HS-5 (cell line): ENCODE measurements around the gene KLK11.

Experiments used
- DNase-seq: peaks from one replicate; pipeline ENCODE4 v3.0.0-alpha.2; 2012; ENCODE audit warnings: low read depth

Gene KLK11

GRCh38 chr19:51027873-51028272 lies 1.5 kb upstream of the KLK11 start:
- DNase-seq, result no peak

- DNase-seq, result no peak
Observed at GRCh38 chr19:51027126-51027806, 850 bp upstream of the KLK11 start.

DNA sequence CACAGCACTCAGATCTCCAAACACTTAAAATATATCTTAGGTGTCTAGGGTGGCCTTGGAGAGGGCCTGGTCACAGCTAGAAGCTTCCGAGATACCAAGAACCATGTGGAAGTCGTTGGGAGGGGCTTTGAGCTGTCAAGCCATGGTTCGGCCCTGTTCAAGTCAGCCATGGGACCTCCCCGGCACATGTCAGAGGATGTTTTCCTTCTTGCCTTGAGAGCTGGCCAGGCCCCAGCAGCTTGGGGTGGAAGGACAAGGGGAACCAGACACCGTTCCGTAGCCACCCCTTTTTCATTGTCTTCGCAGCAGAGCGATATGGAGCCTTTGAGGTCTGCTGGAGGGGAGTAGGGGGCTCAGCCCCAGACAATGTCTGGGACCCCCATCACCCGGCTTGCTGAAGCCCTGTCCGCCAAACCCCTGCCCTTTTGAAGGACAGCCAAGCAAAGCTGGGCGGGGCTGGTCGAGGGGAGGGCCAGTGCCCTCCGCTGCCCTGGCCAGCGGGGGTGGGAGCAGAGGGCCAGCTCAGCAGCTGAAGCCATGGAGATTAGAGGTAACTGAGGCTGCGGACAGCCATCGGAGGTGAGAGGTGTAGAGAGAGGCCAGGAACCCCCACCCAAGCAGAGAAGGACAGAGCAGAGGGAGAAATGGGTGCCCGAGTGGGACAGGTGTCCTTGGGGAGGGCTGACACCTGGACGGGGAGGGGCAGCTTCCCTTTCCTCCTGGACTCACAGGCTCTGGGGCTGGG lies 435 bp downstream of the KLK11 start:
- no peak for DNase-seq

DNA sequence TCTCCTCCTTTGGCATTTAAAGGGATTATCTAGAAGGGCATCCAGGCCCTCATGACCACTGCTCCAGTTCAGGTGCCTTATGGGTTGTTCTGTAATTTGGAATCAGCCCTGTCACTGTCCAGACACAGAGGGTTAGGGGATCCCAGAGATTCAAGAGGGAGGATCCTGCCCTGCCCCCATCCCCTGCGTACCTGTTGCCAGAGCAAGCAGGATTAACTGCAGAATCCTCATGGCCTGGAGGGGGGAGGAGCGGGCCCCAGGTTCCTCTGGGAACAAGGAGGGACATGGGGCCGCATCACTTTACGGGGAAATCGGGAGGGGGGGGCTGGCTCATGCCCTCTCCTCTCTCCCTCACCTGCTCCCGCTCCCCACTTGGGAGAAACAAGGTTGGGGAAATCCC lies 1.0 kb downstream of the KLK11 start:
- no peak for DNase-seq

- no peak for DNase-seq
Observed at GRCh38 chr19:51024924-51025323, 1.5 kb downstream of the KLK11 start.

GRCh38 chr19:51023946-51024345 lies 2.5 kb downstream of the KLK11 start:
- DNase-seq, result no peak

DNA sequence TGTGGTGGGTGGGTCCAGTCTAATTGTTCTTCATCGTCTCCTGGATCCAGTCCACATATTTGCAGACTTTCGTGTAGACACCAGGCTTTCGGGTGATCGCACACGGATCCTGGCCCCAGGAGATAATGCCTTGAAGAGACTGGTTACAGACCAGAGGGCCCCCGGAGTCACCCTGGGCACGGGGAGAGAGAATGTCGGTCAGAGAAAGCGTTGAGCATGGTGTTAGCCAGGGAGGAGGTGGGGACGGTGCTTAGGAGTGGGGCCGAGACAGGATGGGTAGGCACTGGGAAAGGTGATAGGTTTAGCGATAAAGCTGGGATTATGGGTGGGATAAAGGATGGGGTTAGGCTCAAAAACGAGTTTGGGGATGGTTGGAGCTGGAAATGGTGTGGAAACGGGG lies 3.9 kb downstream of the KLK11 start:
- no peak for DNase-seq

- peak; percentile 11 for DNase-seq
Observed at GRCh38 chr19:51020988-51021651, 5.3 kb downstream of the KLK11 start.

DNA sequence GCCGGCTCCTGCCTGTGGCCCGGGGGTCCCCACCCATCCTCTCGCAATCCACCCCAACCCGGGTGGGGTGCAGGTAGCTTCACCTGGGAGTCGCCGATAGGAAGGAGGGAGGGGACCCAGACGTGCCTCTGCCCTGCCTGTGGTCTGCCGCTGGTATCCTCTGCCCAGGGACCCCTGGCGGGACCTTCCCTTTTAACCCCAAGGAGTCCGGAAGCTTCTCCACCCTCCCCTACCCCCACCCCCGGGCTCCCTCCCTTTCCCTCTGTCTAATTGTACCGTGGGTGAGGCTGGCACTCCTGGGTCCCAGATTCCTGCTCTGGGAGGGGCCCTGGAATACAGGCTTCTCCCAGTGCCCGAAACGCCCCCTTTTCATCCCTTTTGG lies 6.9 kb downstream of the KLK11 start, which contains the start of gene KLK10:
Gene KLK10, minus strand, starts transcription at position 166 of the 382 bp plus-strand sequence. CDS start 579 bp downstream, outside the sequence.
- DNase-seq, result no peak

DNA sequence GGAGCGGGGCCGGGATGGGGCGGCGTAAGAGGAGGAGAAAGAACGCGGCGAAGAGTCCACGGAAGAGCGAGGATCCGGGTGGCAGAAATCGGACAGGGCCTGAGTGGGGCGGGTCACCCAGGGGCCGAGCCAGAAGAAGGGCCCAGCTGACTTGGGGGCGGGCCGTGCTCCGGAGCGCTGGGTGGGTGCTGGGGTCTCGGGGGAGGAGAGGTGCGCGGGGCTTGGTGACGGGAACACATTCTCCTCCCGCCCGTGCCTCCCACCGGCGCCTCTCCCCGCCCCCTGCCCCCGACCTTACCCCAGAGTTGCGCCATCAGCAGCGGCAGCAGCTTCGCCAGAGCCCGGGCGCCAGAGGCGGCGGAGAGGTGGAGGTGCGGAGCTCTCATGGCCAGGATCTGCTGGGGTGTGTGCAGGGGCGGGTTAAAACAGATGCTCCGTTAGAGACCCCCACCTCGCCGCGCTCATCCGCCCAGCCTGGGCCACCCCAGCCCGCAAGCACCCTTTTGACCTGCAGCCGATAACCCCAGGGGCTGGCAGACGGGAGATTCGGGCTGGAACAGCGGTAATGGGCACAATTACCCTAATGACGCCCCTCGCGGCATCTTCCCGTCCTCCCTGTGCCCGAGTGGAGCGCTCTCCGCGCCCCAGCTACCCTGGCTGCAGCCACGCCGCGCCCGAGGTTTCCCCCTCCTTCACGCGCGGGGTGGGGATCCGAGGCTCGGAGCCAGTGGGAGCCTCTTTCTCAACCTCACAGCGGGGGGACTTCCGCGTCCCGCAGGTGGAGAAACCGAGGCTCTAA lies 7.5 kb downstream of the KLK11 start:
- no peak for DNase-seq

GRCh38 chr19:51016798-51017683 lies 9.4 kb downstream of the KLK11 start:
- no peak for DNase-seq

DNA sequence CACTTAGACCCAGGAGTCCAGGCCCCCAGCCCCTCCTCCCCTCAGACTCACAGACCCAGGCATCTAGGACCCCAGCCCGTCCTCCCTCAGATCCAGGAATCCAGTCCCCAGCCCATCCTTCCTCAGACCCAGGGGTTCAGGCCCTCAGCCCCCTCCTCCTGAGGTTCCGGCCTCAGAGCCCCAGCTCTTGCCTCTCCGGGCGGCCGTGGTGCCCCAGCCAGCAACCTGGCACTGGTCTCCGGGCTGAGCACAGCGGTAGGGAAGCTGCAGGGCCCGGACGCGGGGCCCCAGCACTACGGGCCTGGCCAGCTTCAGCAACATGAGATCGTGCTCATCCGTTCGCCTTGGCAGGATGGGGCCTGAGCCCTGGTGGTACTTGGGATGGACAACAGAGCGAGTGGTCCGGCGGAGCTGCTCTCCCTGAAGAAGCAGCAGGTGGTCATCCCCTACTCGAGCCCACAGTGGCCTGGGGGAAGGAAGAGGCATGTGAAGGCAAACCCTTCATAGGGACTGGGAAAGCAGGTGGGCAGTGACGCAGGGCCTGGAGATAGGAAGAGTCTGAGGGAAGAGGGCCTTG lies 10.6 kb downstream of the KLK11 start:
- no peak for DNase-seq

- no peak for DNase-seq
Observed at GRCh38 chr19:51014242-51014641, 12.2 kb downstream of the KLK11 start.

DNA sequence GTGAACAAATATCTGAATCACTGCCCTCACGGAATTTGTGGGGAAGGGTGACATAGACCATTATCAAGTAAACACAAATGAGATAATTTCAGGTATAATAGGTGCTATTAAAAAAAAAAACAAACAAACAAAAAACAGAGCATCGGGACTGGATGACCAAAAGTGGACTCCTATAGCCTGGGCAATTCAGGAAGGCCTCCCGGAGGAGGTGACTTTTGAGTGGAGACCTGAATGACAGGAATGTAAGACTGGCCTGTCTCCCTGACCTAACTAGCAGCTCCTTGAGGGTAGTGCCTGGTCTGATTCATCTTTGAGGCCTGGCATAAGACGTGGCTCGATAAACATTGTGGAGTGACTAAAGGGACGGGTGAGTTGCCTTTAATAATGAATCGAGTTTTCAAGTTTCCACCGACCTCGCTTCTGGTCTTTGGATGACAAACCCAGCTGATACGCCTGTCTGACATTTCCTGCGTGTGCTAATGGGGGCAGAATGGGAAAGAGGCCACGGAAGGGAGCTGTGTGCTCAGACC lies 13.7 kb downstream of the KLK11 start:
- DNase-seq, result no peak

GRCh38 chr19:51010066-51010795 lies 16.2 kb downstream of the KLK11 start:
- no peak for DNase-seq

GRCh38 chr19:51009061-51009891 lies 17.1 kb downstream of the KLK11 start:
- DNase-seq, result no peak

DNA sequence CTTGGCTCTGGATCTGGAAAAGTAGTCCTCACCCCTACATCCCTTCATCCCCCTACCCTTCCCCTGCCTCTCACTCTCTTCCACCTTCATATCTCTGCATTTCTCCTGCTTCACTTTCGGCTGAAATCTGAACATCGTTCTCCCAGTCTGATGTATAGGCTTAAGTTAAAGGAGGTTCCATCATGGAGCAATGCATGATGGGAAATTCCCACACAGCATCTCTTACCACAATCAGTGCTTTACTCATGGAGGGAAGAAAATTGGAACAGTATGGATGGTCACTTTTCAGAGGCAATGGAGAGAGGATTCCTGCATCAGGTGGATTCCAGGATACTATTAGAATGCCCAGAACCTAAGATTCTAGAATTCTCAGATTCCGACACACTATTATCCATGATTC lies 18.9 kb downstream of the KLK11 start:
- DNase-seq, result no peak

GRCh38 chr19:51006406-51006805 lies 20.0 kb downstream of the KLK11 start:
- no peak for DNase-seq

DNA sequence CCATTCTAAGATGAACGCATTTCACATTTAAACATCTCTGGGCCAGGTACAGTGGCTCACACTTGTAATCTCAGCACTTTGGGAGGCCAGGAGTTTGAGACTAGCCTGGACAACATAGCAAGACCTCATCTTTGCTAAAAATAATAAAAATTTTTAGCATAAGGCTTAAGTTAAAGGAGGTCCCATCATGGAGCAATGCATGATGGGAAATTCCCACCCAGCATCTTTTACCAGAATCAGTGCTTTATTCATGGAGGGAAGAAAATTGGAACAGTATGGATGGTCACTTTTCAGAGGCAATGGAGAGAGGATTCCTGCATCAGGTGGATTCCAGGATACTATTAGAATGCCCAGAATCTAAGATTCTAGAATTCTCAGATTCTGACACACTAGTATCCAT lies 21.2 kb downstream of the KLK11 start:
- no peak for DNase-seq
